ENCODE data around the gene SLC38A10. TPM values are rescaled to one million over a fixed set of nuclear protein-coding genes. Genes with fewer than 3 reads are reported as not detected.

SLC38A10 gene
- total and polyA plus RNA-seq, 4 experiments from 2014 or later, result 49.0 to 113 (median 90.7) TPM

DNA sequence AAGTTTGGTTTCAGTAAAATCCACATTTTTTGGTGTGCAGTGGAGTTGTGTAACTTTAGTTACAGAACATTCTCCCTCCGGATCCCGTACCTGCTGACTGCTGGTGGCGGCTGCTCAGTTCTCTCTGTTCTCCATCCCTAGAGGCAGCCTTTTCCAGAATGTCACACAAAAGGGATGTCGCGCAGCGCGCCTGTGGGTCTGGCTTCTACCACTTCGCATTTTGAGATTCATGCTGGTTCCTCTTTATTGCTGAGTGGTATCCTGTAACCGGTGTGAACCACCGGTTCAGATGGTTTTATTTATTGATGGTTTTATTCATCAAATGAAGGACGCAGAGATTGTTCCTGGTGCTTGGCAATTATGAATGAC is 71.4 kb downstream of the SLC38A10 start:
- Mint-ChIP-seq H3K36me3 (peaks cover 0 to 12% of the 10 kb centered on the region in 2 donors), H3K9me3 (peaks cover 0 to 2% (median 0%) of the 10 kb centered on the region in 8 donors), H3K27ac (peak overlapping the region in 4 of 7 donors; percentile 22 to 81 (median 78)), H3K4me1 (peaks cover 0 to 22% (median 17%) of the 10 kb centered on the region in 4 donors), H3K27me3 (no peaks in the 10 kb centered on the region), H3K4me3 (peak overlapping the region; percentile 46 to 81 (median 78))
- intact Hi-C loops (cut with micrococcal nuclease), result loop anchor here (1.0 kb wide), 2 partner anchors 16 to 72 kb away; partner anchors contain the start of genes NDUFAF8, SLC38A10 and TEPSIN
- no peaks in the 10 kb centered on the region for H3K9me3 ChIP-seq (ENCODE audit: control insufficient read depth in 1 of 2, low read length in 2 of 2)
- H3K4me1 ChIP-seq (ENCODE audit: insufficient read depth, low read length), result peaks cover 18% of the 10 kb centered on the region
- H3K4me3 ChIP-seq (ENCODE audit: low read length in 2 of 2), result peak overlapping the region in 1 of 2 donors; percentile 46
- no peak for DNase-seq
- H3K27me3 ChIP-seq (ENCODE audit: insufficient read depth, low read length), result no peaks in the 10 kb centered on the region
- H3K36me3 ChIP-seq (ENCODE audit: insufficient read depth, low read length), result no peaks in the 10 kb centered on the region
- ChIA-PET CTCF (ENCODE audit: partially characterized antibody) (no interaction called here), POLR2A (ENCODE audit: partially characterized antibody) (interaction anchor here (2.1 to 3.0 kb wide), 2 partner anchors 15 to 16 kb away, joined by 16 to 48 read pairs; partner anchors contain the start of genes NDUFAF8 and TEPSIN)
- H3K27ac ChIP-seq (ENCODE audit: low read depth, low read length), result peak overlapping the region; percentile 28

DNA sequence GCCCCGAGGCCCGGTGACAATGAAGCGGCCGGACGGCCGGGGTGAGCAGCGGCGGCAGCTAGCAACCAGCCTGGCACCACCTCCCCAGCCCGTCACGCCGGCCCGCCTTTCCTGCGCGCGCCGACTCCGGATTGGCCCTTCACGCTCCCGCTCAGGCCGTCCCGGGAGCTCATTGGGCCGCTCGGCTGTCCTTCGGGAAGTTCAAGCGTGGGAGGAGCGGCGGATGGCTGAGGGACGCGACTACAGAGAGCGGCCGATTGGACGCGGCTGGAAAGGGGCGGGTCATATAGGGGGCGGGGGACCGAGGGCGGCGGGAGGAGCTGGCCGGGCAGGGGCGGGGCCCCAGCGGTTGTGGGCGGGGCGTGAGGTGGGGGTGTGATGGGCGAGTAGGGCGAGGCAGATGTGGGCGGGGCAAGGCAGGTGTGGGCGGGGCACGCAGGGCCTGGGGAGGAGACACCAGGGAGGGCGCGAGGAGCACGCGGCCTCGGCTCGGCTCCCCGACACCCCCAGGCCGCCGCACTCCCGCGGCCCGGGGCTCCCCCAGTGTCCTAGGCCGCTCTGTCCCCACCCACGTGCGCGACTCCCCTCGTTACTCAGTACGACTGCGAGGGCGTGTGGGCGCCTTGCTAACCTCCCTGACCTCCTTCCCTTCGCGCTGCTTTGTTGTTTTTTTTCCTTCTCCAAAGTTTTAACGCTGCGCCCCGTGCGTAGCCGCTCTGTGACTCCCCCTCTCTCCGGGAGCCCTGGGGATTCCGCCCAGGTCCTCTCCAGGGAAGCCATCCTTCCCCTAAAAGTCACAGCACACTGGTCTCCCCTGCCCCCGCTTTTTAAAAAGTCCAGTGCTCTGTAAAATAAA is 72.0 kb downstream of the SLC38A10 start, which contains the start of gene CEP131:
CEP131 (minus strand) TSS at position 60 of the 856 bp plus-strand sequence. CDS start 2,909 bp downstream, outside the sequence.
- CTCF ChIA-PET (ENCODE audit: partially characterized antibody), result interaction anchor here (0.7 kb wide), 1 partner anchor 15 kb away, joined by 6 read pairs; the partner anchor contains the start of genes NDUFAF8 and TEPSIN
- POLR2A ChIA-PET (ENCODE audit: partially characterized antibody), result interaction anchor here (0.8 to 3.0 kb wide), 6 partner anchors 10 to 329 kb away, joined by 3 to 48 read pairs (median 6); partner anchors contain the start of genes ACTG1, FAAP100, NDUFAF8 and SLC38A10
- Histone ChIP-seq H3K4me3 (ENCODE audit: low read length in 2 of 2) (peak within 1 kb of the TSS in 1 of 2 donors; percentile 50), H3K36me3 (ENCODE audit: insufficient read depth, low read length) (no peaks in the 10 kb centered on the region), H3K27me3 (ENCODE audit: insufficient read depth, low read length) (no peaks in the 10 kb centered on the region), H3K27ac (ENCODE audit: low read depth, low read length) (peak within 1 kb of the TSS; percentile 54), H3K4me1 (ENCODE audit: insufficient read depth, low read length) (peaks cover 18% of the 10 kb centered on the region), H3K9me3 (ENCODE audit: control insufficient read depth in 1 of 2, low read length in 2 of 2) (no peaks in the 10 kb centered on the region)
- Mint-ChIP-seq H3K4me3 (peak within 1 kb of the TSS; percentile 73 to 85 (median 79)), H3K9me3 (peaks cover 0 to 2% (median 0%) of the 10 kb centered on the region in 8 donors), H3K4me1 (peaks cover 0 to 22% (median 17%) of the 10 kb centered on the region in 4 donors), H3K27me3 (no peaks in the 10 kb centered on the region), H3K27ac (peak within 1 kb of the TSS in 5 of 7 donors; percentile 22 to 81 (median 75)), H3K36me3 (peaks cover 0 to 8% of the 10 kb centered on the region in 2 donors)
- DNase-seq, result peak; percentile 98 to 99 (median 98)
- intact Hi-C loops (cut with micrococcal nuclease), result loop anchor here (1.0 kb wide), 2 partner anchors 16 to 72 kb away; partner anchors contain the start of genes NDUFAF8, SLC38A10 and TEPSIN

- Mint-ChIP-seq H3K27ac (peak overlapping the region in 1 of 7 donors; percentile 80), H3K4me3 (peak overlapping the region; percentile 69 to 85 (median 74)), H3K4me1 (peaks cover 0 to 20% (median 13%) of the 10 kb centered on the region in 4 donors), H3K9me3 (peaks cover 0 to 2% (median 0%) of the 10 kb centered on the region in 8 donors), H3K36me3 (peaks cover 0 to 3% of the 10 kb centered on the region in 2 donors), H3K27me3 (no peaks in the 10 kb centered on the region)
- H3K27me3 ChIP-seq (ENCODE audit: insufficient read depth, low read length), result no peaks in the 10 kb centered on the region
- peaks cover 18% of the 10 kb centered on the region for H3K4me1 ChIP-seq (ENCODE audit: insufficient read depth, low read length)
- H3K27ac ChIP-seq (ENCODE audit: low read depth, low read length), result peak overlapping the region; percentile 54
- no peaks in the 10 kb centered on the region for H3K9me3 ChIP-seq (ENCODE audit: control insufficient read depth in 1 of 2, low read length in 2 of 2)
- ChIA-PET POLR2A (ENCODE audit: partially characterized antibody) (interaction anchor here (0.8 to 3.0 kb wide), 6 partner anchors 11 to 330 kb away, joined by 3 to 48 read pairs (median 6); partner anchors contain the start of genes ACTG1, FAAP100, NDUFAF8 and SLC38A10), CTCF (ENCODE audit: partially characterized antibody) (interaction anchor here (0.7 kb wide), 1 partner anchor 16 kb away, joined by 6 read pairs; the partner anchor contains the start of genes NDUFAF8 and TEPSIN)
- H3K36me3 ChIP-seq (ENCODE audit: insufficient read depth, low read length), result no peaks in the 10 kb centered on the region
- DNase-seq, result no peak
- peak overlapping the region in 1 of 2 donors; percentile 50 for H3K4me3 ChIP-seq (ENCODE audit: low read length in 2 of 2)
- intact Hi-C loops (cut with micrococcal nuclease), result no loop called here
Measured at GRCh38 chr17:81222620-81222905, 72.5 kb downstream of the SLC38A10 start.

- POLR2A ChIA-PET (ENCODE audit: partially characterized antibody), result interaction anchor here (1.0 to 3.0 kb wide), 6 partner anchors 11 to 330 kb away, joined by 3 to 48 read pairs (median 6); partner anchors contain the start of genes ACTG1, FAAP100, NDUFAF8 and SLC38A10
- Histone ChIP-seq H3K27ac (ENCODE audit: low read depth, low read length) (peak overlapping the region; percentile 54), H3K4me3 (ENCODE audit: low read length in 2 of 2) (peak overlapping the region in 1 of 2 donors; percentile 50)
Measured at GRCh38 chr17:81221842-81222619, 73.1 kb downstream of the SLC38A10 start.

DNA sequence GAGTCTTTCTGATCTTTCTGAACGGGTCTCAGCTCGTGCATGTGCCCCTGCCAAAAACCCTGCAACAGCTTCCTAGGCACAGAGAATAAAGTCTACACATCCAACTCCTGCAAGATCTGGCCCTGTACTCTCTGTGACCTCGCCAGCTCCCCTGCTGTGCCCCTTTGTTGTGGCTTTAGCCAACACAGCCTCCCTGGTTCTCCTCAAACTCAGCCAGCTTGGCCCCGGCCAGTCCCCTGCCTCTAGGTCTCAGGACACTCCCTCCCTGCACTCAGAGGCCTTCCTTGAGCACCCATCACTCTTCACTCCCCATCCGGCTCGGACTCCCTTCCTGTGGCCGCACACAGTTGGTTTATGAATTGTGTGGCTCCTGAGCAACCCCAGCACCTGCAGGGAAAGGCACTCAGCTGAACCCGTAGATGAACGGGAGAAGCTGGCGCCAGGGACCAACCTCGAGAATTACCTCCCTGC is 73.7 kb downstream of the SLC38A10 start:
- peak overlapping the region in 2 of 7 donors; percentile 10 to 35 for H3K27ac Mint-ChIP-seq
- POLR2A ChIA-PET (ENCODE audit: partially characterized antibody), result interaction anchor here (1.4 to 3.0 kb wide), 2 partner anchors 10 to 18 kb away, joined by 3 to 48 read pairs; partner anchors contain the start of genes NDUFAF8 and TEPSIN
- no peaks in the 10 kb centered on the region for H3K27me3 Mint-ChIP-seq
- no peaks in the 10 kb centered on the region for H3K9me3 Mint-ChIP-seq
- H3K4me3 Mint-ChIP-seq, result peak overlapping the region in 7 of 8 donors; percentile 17 to 65 (median 58)
- no peak overlapping the region for H3K27ac ChIP-seq (ENCODE audit: low read depth, low read length)
- intact Hi-C loops (cut with micrococcal nuclease), result no loop called here
- no peak overlapping the region for H3K4me3 ChIP-seq (ENCODE audit: low read length in 2 of 2)
- H3K27me3 ChIP-seq (ENCODE audit: insufficient read depth, low read length), result no peaks in the 10 kb centered on the region
- H3K9me3 ChIP-seq (ENCODE audit: control insufficient read depth in 1 of 2, low read length in 2 of 2), result no peaks in the 10 kb centered on the region
- peaks cover 2 to 6% of the 10 kb centered on the region in 2 donors for H3K36me3 Mint-ChIP-seq
- CTCF ChIA-PET (ENCODE audit: partially characterized antibody), result no interaction called here
- H3K4me1 ChIP-seq (ENCODE audit: insufficient read depth, low read length), result peaks cover 18% of the 10 kb centered on the region
- no peak for DNase-seq
- peaks cover 0 to 18% (median 12%) of the 10 kb centered on the region in 4 donors for H3K4me1 Mint-ChIP-seq
- H3K36me3 ChIP-seq (ENCODE audit: insufficient read depth, low read length), result no peaks in the 10 kb centered on the region

More at GRCh38 chr17:81221842-81222619, 73.1 kb downstream of the SLC38A10 start:
- intact Hi-C loops (cut with micrococcal nuclease), result no loop called here
- H3K4me1 ChIP-seq (ENCODE audit: insufficient read depth, low read length), result peaks cover 18% of the 10 kb centered on the region
- no peaks in the 10 kb centered on the region for H3K9me3 ChIP-seq (ENCODE audit: control insufficient read depth in 1 of 2, low read length in 2 of 2)
- Mint-ChIP-seq H3K36me3 (peaks cover 1 to 2% of the 10 kb centered on the region in 2 donors), H3K4me3 (peak overlapping the region; percentile 10 to 78 (median 44)), H3K9me3 (no peaks in the 10 kb centered on the region), H3K4me1 (peaks cover 0 to 18% (median 12%) of the 10 kb centered on the region in 4 donors), H3K27me3 (no peaks in the 10 kb centered on the region), H3K27ac (no peak overlapping the region)
- CTCF ChIA-PET (ENCODE audit: partially characterized antibody), result interaction anchor here (0.7 kb wide), 1 partner anchor 17 kb away, joined by 6 read pairs; the partner anchor contains the start of genes NDUFAF8 and TEPSIN
- DNase-seq, result no peak
- H3K27me3 ChIP-seq (ENCODE audit: insufficient read depth, low read length), result no peaks in the 10 kb centered on the region
- H3K36me3 ChIP-seq (ENCODE audit: insufficient read depth, low read length), result no peaks in the 10 kb centered on the region

- intact Hi-C loops (cut with micrococcal nuclease), result no loop called here
- no peak for DNase-seq
Measured at GRCh38 chr17:81219476-81220180, 75.5 kb downstream of the SLC38A10 start.

More at GRCh38 chr17:81219476-81220180, 75.5 kb downstream of the SLC38A10 start:
- peaks cover 0 to 18% (median 12%) of the 10 kb centered on the region in 4 donors for H3K4me1 Mint-ChIP-seq
- Histone ChIP-seq H3K4me1 (ENCODE audit: insufficient read depth, low read length) (peaks cover 18% of the 10 kb centered on the region), H3K36me3 (ENCODE audit: insufficient read depth, low read length) (no peaks in the 10 kb centered on the region), H3K9me3 (ENCODE audit: control insufficient read depth in 1 of 2, low read length in 2 of 2) (no peaks in the 10 kb centered on the region), H3K4me3 (ENCODE audit: low read length in 2 of 2) (no peak overlapping the region), H3K27ac (ENCODE audit: low read depth, low read length) (no peak overlapping the region), H3K27me3 (ENCODE audit: insufficient read depth, low read length) (no peaks in the 10 kb centered on the region)
- no peak overlapping the region for H3K4me3 Mint-ChIP-seq
- no peak overlapping the region for H3K27ac Mint-ChIP-seq
- no peaks in the 10 kb centered on the region for H3K27me3 Mint-ChIP-seq
- POLR2A ChIA-PET (ENCODE audit: partially characterized antibody), result no interaction called here
- CTCF ChIA-PET (ENCODE audit: partially characterized antibody), result interaction anchor here (1.1 kb wide), 1 partner anchor 10 kb away, joined by 3 read pairs; no protein-coding TSS in a partner anchor
- H3K9me3 Mint-ChIP-seq, result no peaks in the 10 kb centered on the region
- H3K36me3 Mint-ChIP-seq, result peaks cover 3 to 6% of the 10 kb centered on the region in 2 donors
